ENCODE results near the gene MPPED2.

MPPED2 gene

GRCh38 chr11:30451167-30451566, 135.0 kb downstream of the MPPED2 start:
- no peak for DNase-seq

- no peak for DNase-seq
These were observed 139.0 kb downstream of the MPPED2 start for GRCh38 chr11:30447058-30447640.

GRCh38 chr11:30446520-30446919, 139.6 kb downstream of the MPPED2 start:
- DNase-seq, result no peak

GRCh38 chr11:30445056-30445455, 141.1 kb downstream of the MPPED2 start:
- no peak for DNase-seq

GRCh38 chr11:30440510-30440909, 145.6 kb downstream of the MPPED2 start:
- DNase-seq, result no peak

- DNase-seq, result no peak
These were observed 149.4 kb downstream of the MPPED2 start for GRCh38 chr11:30436801-30437200.

- no peak for DNase-seq
These were observed 150.7 kb downstream of the MPPED2 start for GRCh38 chr11:30435488-30435887.

GRCh38 chr11:30434901-30435300, 151.3 kb downstream of the MPPED2 start:
- no peak for DNase-seq

GRCh38 chr11:30433831-30434230, 152.3 kb downstream of the MPPED2 start:
- DNase-seq, result no peak

GRCh38 chr11:30432716-30433115, 153.4 kb downstream of the MPPED2 start:
- no peak for DNase-seq

GRCh38 chr11:30432178-30432577, 154.0 kb downstream of the MPPED2 start:
- DNase-seq, result no peak

- no peak for DNase-seq
These were observed 154.9 kb downstream of the MPPED2 start for GRCh38 chr11:30431127-30431814.

- no peak for DNase-seq
These were observed 156.6 kb downstream of the MPPED2 start for GRCh38 chr11:30429550-30429949.

GRCh38 chr11:30426781-30427180, 159.4 kb downstream of the MPPED2 start:
- no peak for DNase-seq

- DNase-seq, result no peak
These were observed 161.3 kb downstream of the MPPED2 start for GRCh38 chr11:30424844-30425243.

GRCh38 chr11:30424321-30424720, 161.8 kb downstream of the MPPED2 start:
- DNase-seq, result no peak

GRCh38 chr11:30423886-30424285, 162.3 kb downstream of the MPPED2 start:
- DNase-seq, result no peak

- DNase-seq, result no peak
These were observed 162.9 kb downstream of the MPPED2 start for GRCh38 chr11:30423279-30423648.

- DNase-seq, result no peak
These were observed 163.5 kb downstream of the MPPED2 start for GRCh38 chr11:30422447-30423278.

- DNase-seq, result no peak
These were observed 165.8 kb downstream of the MPPED2 start for GRCh38 chr11:30420233-30420787.

- DNase-seq, result no peak
These were observed 171.3 kb downstream of the MPPED2 start for GRCh38 chr11:30414806-30415205.

- DNase-seq, result no peak
These were observed 171.9 kb downstream of the MPPED2 start for GRCh38 chr11:30414244-30414643.

GRCh38 chr11:30412509-30412908, 173.6 kb downstream of the MPPED2 start:
- no peak for DNase-seq

Measured in C1 segment of cervical spinal cord (tissue), 14 donors.